Lung (tissue), 12 donors: ENCODE results near the gene LRRC8B. TPM values are rescaled to one million over a fixed set of nuclear protein-coding genes. Genes with fewer than 3 reads are reported as not detected.

Experiments used
- ATAC-seq: fragments of 200-7000 bp; cut with Tn5 transposase; one replicate; pipeline ENCODE4 v1.9.1; 2020; ENCODE audit warnings: moderate number of reproducible peaks; ENCODE audit not compliant: insufficient read depth, low FRiP score
- DNase-seq, 3 donors: peaks; one replicate each; pipeline ENCODE4 v3.0.0-alpha.2; 2013 to 2017
- H3K27ac ChIP-seq, 2 donors: one replicate each; pipeline ENCODE4 v1.5.1; 2013; ENCODE audit warnings: mild to moderate bottlenecking in 2 of 2, moderate library complexity in 2 of 2, control low read depth in 1 of 2, inconsistent platforms in 1 of 2, low read depth in 1 of 2, low read length in 1 of 2
- H3K27me3 ChIP-seq, 3 donors: one replicate each; pipeline ENCODE4 v1.5.1; 2013; ENCODE audit warnings: low read length in 2 of 3; ENCODE audit not compliant: control insufficient read depth in 3 of 3, insufficient read depth in 3 of 3
- H3K36me3 ChIP-seq, 4 donors: one replicate each; pipeline ENCODE4 v1.5.1; 2013; ENCODE audit warnings: low read length in 4 of 4, mild to moderate bottlenecking in 1 of 4, moderate library complexity in 1 of 4; ENCODE audit not compliant: control insufficient read depth in 4 of 4, insufficient read depth in 4 of 4
- H3K4me1 ChIP-seq, 5 donors: one replicate each; pipeline ENCODE4 v1.5.1; 2013; ENCODE audit warnings: low read length in 5 of 5, mild to moderate bottlenecking in 2 of 5, moderate library complexity in 1 of 5; ENCODE audit not compliant: control insufficient read depth in 5 of 5, insufficient read depth in 5 of 5
- H3K4me3 ChIP-seq: one replicate; pipeline ENCODE4 v1.5.1; 2013; ENCODE audit warnings: mild to moderate bottlenecking, control low read depth, moderate library complexity
- H3K9ac ChIP-seq, 2 donors: one replicate each; pipeline ENCODE4 v1.5.1; 2013; ENCODE audit warnings: low read length in 2 of 2, control low read depth in 1 of 2; ENCODE audit not compliant: insufficient read depth in 1 of 2
- H3K9me3 ChIP-seq, 4 donors: one replicate each; pipeline ENCODE4 v1.5.1; 2013; ENCODE audit warnings: low read length in 3 of 4, mild to moderate bottlenecking in 1 of 4, moderate library complexity in 1 of 4; ENCODE audit not compliant: control insufficient read depth in 4 of 4, insufficient read depth in 3 of 4
- CTCF ChIP-seq: IDR thresholded peaks from 2 replicates; pipeline ENCODE4 v1.5.1; 2012; ENCODE audit warnings: mild to moderate bottlenecking; ENCODE audit errors: control extremely low read depth, extremely low read depth
- WGBS, 2 donors: extraction: QIAGEN DNeasy Blood & Tissue Kit; methylation state at CpG; one replicate each; pipeline ENCODE4 v1.1.7; 2013; 5-methylcytosine and 5-hydroxymethylcytosine counted together
- polyA plus RNA-seq, 2 donors: library from polyadenylated mRNA; stranded (reverse); fragments of 200-250 nt; gene quantifications; one replicate each; pipeline ENCODE4 v1.2.1, GENCODE V29; 2013
- total RNA-seq, 2 donors: library from RNA; depleted of rRNA in 1 of 2; stranded (reverse); fragments of >200 nt in 1 of 2; gene quantifications; one replicate each; pipeline ENCODE4 v1.2.1, GENCODE V29; 2014 to 2021
- donor health status: control.
- donor health status: control.
- donor health status: Bipolar disorder and iron deficiency.
- donor health status: healthy.
- donor health status: DM: yes; HTN: yes; CAD: no.

The LRRC8B gene
- total and polyA plus RNA-seq, 4 donors = 4.3 to 22.8 (median 11.0) TPM

GRCh38 chr1:89552471-89553081 lies 27.9 kb downstream of the LRRC8B start:
- Histone ChIP-seq H3K36me3 (peaks cover 0 to 2% (median under 1%) of the 10 kb centered on the region in 4 donors), H3K27ac (peak overlapping the region in 1 of 2 donors; percentile 28), H3K4me3 (no peak overlapping the region), H3K4me1 (peaks cover 0 to 17% (median 3%) of the 10 kb centered on the region in 5 donors), H3K27me3 (no peaks in the 10 kb centered on the region), H3K9ac (peak overlapping the region in 1 of 2 donors; percentile 65), H3K9me3 (no peaks in the 10 kb centered on the region)
- 8 to 9% methylated on average over 2 of the region's 2 CpGs for WGBS, 2 donors
- DNase-seq (peak in 2 of 3 donors; percentile 54), ATAC-seq (peak; percentile 42)
- TF ChIP-seq CTCF = no peak

- Histone ChIP-seq H3K9me3 (no peaks in the 10 kb centered on the region), H3K36me3 (peaks cover 0 to 2% (median under 1%) of the 10 kb centered on the region in 4 donors), H3K27ac (no peak overlapping the region), H3K4me1 (peaks cover 0 to 17% (median 3%) of the 10 kb centered on the region in 5 donors), H3K4me3 (no peak overlapping the region), H3K9ac (peak overlapping the region in 1 of 2 donors; percentile 43), H3K27me3 (no peaks in the 10 kb centered on the region)
- no peak for ATAC-seq
- TF ChIP-seq CTCF = no peak
- no peak for DNase-seq
- WGBS, 2 donors = 55 to 69% methylated on average over 1 of the region's 1 CpG
Observed at GRCh38 chr1:89553157-89553556, 28.5 kb downstream of the LRRC8B start.

- Histone ChIP-seq H3K4me3 (no peak overlapping the region), H3K27ac (no peak overlapping the region), H3K9me3 (no peaks in the 10 kb centered on the region), H3K36me3 (peaks cover 0 to 2% (median under 1%) of the 10 kb centered on the region in 4 donors), H3K9ac (no peak overlapping the region), H3K4me1 (peaks cover 0 to 13% (median 3%) of the 10 kb centered on the region in 5 donors), H3K27me3 (no peaks in the 10 kb centered on the region)
- TF ChIP-seq CTCF = no peak
- no peak for ATAC-seq
- WGBS, 2 donors = 58 to 79% methylated on average over 2 of the region's 2 CpGs
- DNase-seq = no peak
Observed at GRCh38 chr1:89555550-89555949, 30.9 kb downstream of the LRRC8B start.
